HEK293 (cell line): ENCODE measurements around the gene STARD13.

Source experiments
- AEBP2 ChIP-seq: fragments of 450-650 bp; formaldehyde crosslinking; IDR thresholded peaks from 2 replicates; pipeline ENCODE4 v1.5.1; 2016; ENCODE audit warnings: missing biosample characterization, missing genetic modification characterization, borderline replicate concordance
- CTCF ChIP-seq: fragments of 450-650 bp; formaldehyde crosslinking; IDR thresholded peaks from 2 replicates; pipeline ENCODE4 v1.5.1; 2016; ENCODE audit warnings: missing biosample characterization, missing genetic modification characterization
- ELK4 ChIP-seq: IDR thresholded peaks from 2 replicates; pipeline ENCODE4 v1.6.1; 2011; ENCODE audit warnings: mild to moderate bottlenecking, low read depth, low read length, borderline replicate concordance
- PATZ1 ChIP-seq: fragments of 450-650 bp; formaldehyde crosslinking; IDR thresholded peaks from 2 replicates; pipeline ENCODE4 v1.5.1; 2016; ENCODE audit warnings: missing biosample characterization, missing genetic modification characterization
- ZBTB26 ChIP-seq: fragments of 450-650 bp; formaldehyde crosslinking; optimal IDR thresholded peaks from 2 replicates; pipeline ENCODE3; 2016; ENCODE audit warnings: missing biosample characterization, mild to moderate bottlenecking, missing genetic modification characterization
- ZNF132 ChIP-seq: fragments of 450-650 bp; formaldehyde crosslinking; IDR thresholded peaks from 2 replicates; pipeline ENCODE4 v1.5.1; 2017; ENCODE audit warnings: missing biosample characterization, missing genetic modification characterization, borderline replicate concordance
- ZNF510 ChIP-seq: fragments of 450-650 bp; formaldehyde crosslinking; IDR thresholded peaks from 2 replicates; pipeline ENCODE4 v1.5.1; 2018; ENCODE audit warnings: mild to moderate bottlenecking, missing genetic modification characterization, missing biosample characterization; ENCODE audit not compliant: insufficient replicate concordance
- ZNF530 ChIP-seq: fragments of 450-650 bp; formaldehyde crosslinking; IDR thresholded peaks from 2 replicates; pipeline ENCODE4 v1.5.1; 2016; ENCODE audit warnings: low read depth, missing biosample characterization, missing genetic modification characterization
- ZNF704 ChIP-seq: fragments of 450-650 bp; formaldehyde crosslinking; IDR thresholded peaks from 2 replicates; pipeline ENCODE4 v1.5.1; 2016; ENCODE audit warnings: missing biosample characterization, missing genetic modification characterization
- ZNF792 ChIP-seq: fragments of 450-650 bp; formaldehyde crosslinking; IDR thresholded peaks from 2 replicates; pipeline ENCODE4 v1.5.1; 2016; ENCODE audit warnings: missing biosample characterization, missing genetic modification characterization

GRCh38 chr13:33147832-33148231, 137.7 kb downstream of the STARD13 start:
- no peak for TF ChIP-seq CTCF (tag by site-specific recombination)
- TF ChIP-seq ZNF132 = no peak
- no peak for TF ChIP-seq ZBTB26 (tag by site-specific recombination)
- TF ChIP-seq ZNF510 = no peak
- TF ChIP-seq ZNF530 = no peak
- TF ChIP-seq ZNF704 (tag by site-specific recombination) = no peak
- no peak for TF ChIP-seq PATZ1 (tag by site-specific recombination)
- no peak for TF ChIP-seq ZNF792 (tag by site-specific recombination)
- no peak for TF ChIP-seq ELK4
- no peak for TF ChIP-seq AEBP2 (tag by site-specific recombination)
